Measurements from ENCODE around the gene PRPF6. TPM values are rescaled to one million over a fixed set of nuclear protein-coding genes. Genes with fewer than 3 reads are reported as not detected.
"Not testable (repeated sequence)": the region's sequence is repeated elsewhere in the genome, so short reads cannot be mapped to it uniquely, and the experiment has no call there.

The PRPF6 gene
- total RNA-seq, 2 experiments from 2014 or later = 50.6 to 51.3 TPM

- ChIA-PET POLR2A (no interaction called here), CTCF (interaction anchor here (1.3 kb wide), 1 partner anchor 20 kb away, joined by 4 read pairs; the partner anchor contains the start of gene SAMD10)
- peaks cover 24% of the 10 kb centered on the region for H3K4me1 Mint-ChIP-seq (ENCODE audit: low read depth)
- H3K36me3 Mint-ChIP-seq (ENCODE audit: low read depth) = peaks cover 25% of the 10 kb centered on the region
- no peak for TF ChIP-seq CTCF (IDR thresholded peaks at IDR 0.05)
- no peak overlapping the region for H3K4me3 Mint-ChIP-seq
- H3K4me1 ChIP-seq (ENCODE audit: insufficient read depth, low read length) = peaks cover 30% of the 10 kb centered on the region
- ATAC-seq (ENCODE audit: poor library complexity) (no peak), DNase-seq (no peak)
- no peak overlapping the region for H3K4me3 ChIP-seq (ENCODE audit: low read length)
- H3K9me3 Mint-ChIP-seq = no peaks in the 10 kb centered on the region
- no peak overlapping the region for H3K27ac Mint-ChIP-seq
- no peak overlapping the region for H3K27ac ChIP-seq (ENCODE audit: low read depth in 1 of 2, low read length in 2 of 2)
- H3K36me3 ChIP-seq (ENCODE audit: insufficient read depth, low read length) = peaks cover 40% of the 10 kb centered on the region
- H3K27me3 ChIP-seq (ENCODE audit: control insufficient read depth in 1 of 2, insufficient read depth in 2 of 2, low read length in 2 of 2) = no peaks in the 10 kb centered on the region
- peaks cover 0 to 9% of the 10 kb centered on the region in 2 experiments for H3K9me3 ChIP-seq (ENCODE audit: control insufficient read depth in 1 of 2, insufficient read depth in 1 of 2, low read length in 2 of 2)
- H3K27me3 Mint-ChIP-seq = no peaks in the 10 kb centered on the region
- intact Hi-C loops (cut with DNase I, micrococcal nuclease) = loop anchor here in 1 of 2 experiments (5.0 kb wide), 1 partner anchor 252 kb away; the partner anchor contains the start of genes ARFRP1 and ZGPAT
These were observed 21.2 kb upstream of the PRPF6 start for GRCh38 chr20:63959699-63960075.

- H3K27ac ChIP-seq (ENCODE audit: low read depth in 1 of 2, low read length in 2 of 2); H3K27me3 Mint-ChIP-seq; intact Hi-C loops (cut with DNase I, micrococcal nuclease); DNase-seq; H3K4me3 Mint-ChIP-seq; H3K27me3 ChIP-seq (ENCODE audit: control insufficient read depth in 1 of 2, insufficient read depth in 2 of 2, low read length in 2 of 2); H3K9me3 Mint-ChIP-seq; H3K27ac Mint-ChIP-seq; ATAC-seq (ENCODE audit: poor library complexity); H3K4me3 ChIP-seq (ENCODE audit: low read length); POLR2A ChIA-PET: not testable (repeated sequence)
- peaks cover 0 to 12% of the 10 kb centered on the region in 2 experiments for H3K9me3 ChIP-seq (ENCODE audit: control insufficient read depth in 1 of 2, insufficient read depth in 1 of 2, low read length in 2 of 2)
- peaks cover 40% of the 10 kb centered on the region for H3K36me3 ChIP-seq (ENCODE audit: insufficient read depth, low read length)
- Mint-ChIP-seq H3K36me3 (ENCODE audit: low read depth) (peaks cover 26% of the 10 kb centered on the region), H3K4me1 (ENCODE audit: low read depth) (peaks cover 17% of the 10 kb centered on the region)
- H3K4me1 ChIP-seq (ENCODE audit: insufficient read depth, low read length) = peaks cover 18% of the 10 kb centered on the region
- CTCF ChIA-PET = interaction anchor here (0.6 kb wide), 1 partner anchor 1105 kb away, joined by 4 read pairs; no protein-coding TSS in a partner anchor
These were observed 20.0 kb upstream of the PRPF6 start for GRCh38 chr20:63960654-63961621.

GRCh38 chr20:63961664-63962425, 19.1 kb upstream of the PRPF6 start:
- ChIA-PET POLR2A (interaction anchor here (1.1 kb wide), 1 partner anchor 18 kb away, joined by 3 read pairs; the partner anchor contains the start of gene SAMD10), CTCF (interaction anchor here (0.6 kb wide), 1 partner anchor 1106 kb away, joined by 4 read pairs; no protein-coding TSS in a partner anchor)
- Mint-ChIP-seq H3K4me3 (no peak overlapping the region), H3K27ac (no peak overlapping the region), H3K9me3 (no peaks in the 10 kb centered on the region), H3K27me3 (no peaks in the 10 kb centered on the region), H3K36me3 (ENCODE audit: low read depth) (peaks cover 29% of the 10 kb centered on the region), H3K4me1 (ENCODE audit: low read depth) (peaks cover 12% of the 10 kb centered on the region)
- intact Hi-C loops (cut with DNase I, micrococcal nuclease) = no loop called here
- DNase-seq (no peak), ATAC-seq (ENCODE audit: poor library complexity) (no peak)
- Histone ChIP-seq H3K27me3 (ENCODE audit: control insufficient read depth in 1 of 2, insufficient read depth in 2 of 2, low read length in 2 of 2) (no peaks in the 10 kb centered on the region), H3K4me1 (ENCODE audit: insufficient read depth, low read length) (peaks cover 13% of the 10 kb centered on the region), H3K27ac (ENCODE audit: low read depth in 1 of 2, low read length in 2 of 2) (no peak overlapping the region), H3K4me3 (ENCODE audit: low read length) (no peak overlapping the region), H3K36me3 (ENCODE audit: insufficient read depth, low read length) (peaks cover 46% of the 10 kb centered on the region), H3K9me3 (ENCODE audit: control insufficient read depth in 1 of 2, insufficient read depth in 1 of 2, low read length in 2 of 2) (peaks cover 0 to 21% of the 10 kb centered on the region in 2 experiments)
- no peak for TF ChIP-seq CTCF (IDR thresholded peaks at IDR 0.05)
